HEK293 (cell line): ENCODE data around the gene TRAF3IP3.

Experiments
- CTCF ChIA-PET: fragments of 350-600 bp; formaldehyde crosslinking; extraction: SDS; loops from one replicate; lab custom pipeline; 2021; ENCODE audit warnings: antibody characterized with exemption; lab: Yijun Ruan, JAX
- POLR2A ChIA-PET: fragments of 300-600 bp; formaldehyde crosslinking; extraction: SDS; loops from one replicate; lab custom pipeline; 2020; ENCODE audit warnings: antibody characterized with exemption, inconsistent platforms; lab: Yijun Ruan, JAX
- H3K27ac ChIP-seq: fragments of 200-500 bp; sonication (Bioruptor generic); 2 replicates; pipeline ENCODE4 v1.5.1; 2014; ENCODE audit warnings: low read depth, low read length, control low read depth, inconsistent platforms; ENCODE audit errors: extremely low read depth
- H3K36me3 ChIP-seq, 2 experiments: fragments of 200-500 bp in 1 of 2; sonication (Bioruptor generic) in 1 of 2; 1 replicate in 1 of 2; 2 replicates in 1 of 2; pipeline ENCODE4 v1.5.1; 2014 to 2017; ENCODE audit warnings: inconsistent platforms in 2 of 2, low read length in 2 of 2; ENCODE audit not compliant: control insufficient read depth in 2 of 2, insufficient read depth in 1 of 2
- H3K4me1 ChIP-seq: fragments of 200-500 bp; sonication (Bioruptor generic); 2 replicates; pipeline ENCODE4 v1.5.1; 2014; ENCODE audit warnings: mild to moderate bottlenecking, low read length, inconsistent platforms; ENCODE audit not compliant: control insufficient read depth, insufficient read depth
- H3K4me3 ChIP-seq: 2 replicates; pipeline ENCODE4 v1.5.1; 2011; ENCODE audit warnings: low read depth, mild to moderate bottlenecking, control low read depth, low read length, moderate library complexity
- H3K9me3 ChIP-seq: fragments of 200-500 bp; sonication (Bioruptor generic); 2 replicates; pipeline ENCODE4 v1.5.1; 2014; ENCODE audit warnings: low read depth, low read length, inconsistent platforms; ENCODE audit not compliant: control insufficient read depth, insufficient read depth
- BCL11B ChIP-seq: fragments of 450-650 bp; formaldehyde crosslinking; IDR thresholded peaks from 2 replicates; pipeline ENCODE4 v1.5.1; 2016; ENCODE audit warnings: low read depth, missing biosample characterization, missing genetic modification characterization
- CTCF ChIP-seq: fragments of 450-650 bp; formaldehyde crosslinking; IDR thresholded peaks from 2 replicates; pipeline ENCODE4 v1.5.1; 2016; ENCODE audit warnings: missing biosample characterization, missing genetic modification characterization
- GLI2 ChIP-seq: fragments of 450-650 bp; formaldehyde crosslinking; IDR thresholded peaks from 2 replicates; pipeline ENCODE4; 2017; ENCODE audit warnings: missing biosample characterization, missing genetic modification characterization, low read depth, borderline replicate concordance
- GLIS2 ChIP-seq: fragments of 450-650 bp; formaldehyde crosslinking; IDR thresholded peaks from 2 replicates; pipeline ENCODE4 v1.5.1; 2016; ENCODE audit warnings: missing biosample characterization, missing genetic modification characterization
- HOXD13 ChIP-seq: sonication (generic); formaldehyde crosslinking; IDR thresholded peaks from 2 replicates; pipeline ENCODE4 v1.8.0; 2022; ENCODE audit warnings: missing genetic modification reagents, borderline replicate concordance
- KLF9 ChIP-seq: fragments of 450-650 bp; formaldehyde crosslinking; IDR thresholded peaks from 2 replicates; pipeline ENCODE4 v1.5.1; 2016; ENCODE audit warnings: missing biosample characterization, missing genetic modification characterization, low read depth
- MEIS1 ChIP-seq: sonication (generic); formaldehyde crosslinking; IDR thresholded peaks from 2 replicates; pipeline ENCODE4 v1.8.1; 2022; ENCODE audit warnings: missing genetic modification reagents, mild to moderate bottlenecking, borderline replicate concordance
- SALL2 ChIP-seq: fragments of 450-650 bp; formaldehyde crosslinking; IDR thresholded peaks from 2 replicates; pipeline ENCODE4 v1.5.0; 2017; ENCODE audit warnings: missing biosample characterization, mild to moderate bottlenecking, missing genetic modification characterization, borderline replicate concordance
- TCF7L2 ChIP-seq: IDR thresholded peaks from 2 replicates; pipeline ENCODE4 v1.6.1; 2011; ENCODE audit warnings: low read depth, mild to moderate bottlenecking, inconsistent platforms, low read length, moderate library complexity, borderline replicate concordance
- TRIM28 ChIP-seq: IDR thresholded peaks from 2 replicates; pipeline ENCODE4 v1.6.1; 2011; ENCODE audit warnings: low read length, control low read depth, borderline replicate concordance
- ZBTB17 ChIP-seq: fragments of 450-650 bp; formaldehyde crosslinking; IDR thresholded peaks from 2 replicates; pipeline ENCODE4 v1.5.1; 2016; ENCODE audit warnings: missing biosample characterization, missing genetic modification characterization
- ZBTB20 ChIP-seq: fragments of 450-650 bp; formaldehyde crosslinking; IDR thresholded peaks from 2 replicates; pipeline ENCODE4 v1.5.1; 2016; ENCODE audit warnings: missing biosample characterization, missing genetic modification characterization
- ZBTB26 ChIP-seq: fragments of 450-650 bp; formaldehyde crosslinking; optimal IDR thresholded peaks from 2 replicates; pipeline ENCODE3; 2016; ENCODE audit warnings: missing biosample characterization, mild to moderate bottlenecking, missing genetic modification characterization
- ZFP3 ChIP-seq: fragments of 450-650 bp; formaldehyde crosslinking; IDR thresholded peaks from 2 replicates; pipeline ENCODE4 v1.5.1; 2016; ENCODE audit warnings: low read depth, missing biosample characterization, missing genetic modification characterization
- ZFP41 ChIP-seq: fragments of 450-650 bp; formaldehyde crosslinking; IDR thresholded peaks from 2 replicates; pipeline ENCODE4 v1.5.1; 2016; ENCODE audit warnings: missing biosample characterization, missing genetic modification characterization, borderline replicate concordance
- ZNF140 ChIP-seq: fragments of 450-650 bp; formaldehyde crosslinking; IDR thresholded peaks from 2 replicates; pipeline ENCODE4 v1.5.1; 2016; ENCODE audit warnings: missing biosample characterization, missing genetic modification characterization
- ZNF214 ChIP-seq: fragments of 450-650 bp; formaldehyde crosslinking; IDR thresholded peaks from 2 replicates; pipeline ENCODE4 v1.5.1; 2017; ENCODE audit warnings: missing biosample characterization, mild to moderate bottlenecking, missing genetic modification characterization, borderline replicate concordance
- ZNF292 ChIP-seq: fragments of 450-650 bp; formaldehyde crosslinking; IDR thresholded peaks from 2 replicates; pipeline ENCODE4 v1.5.1; 2016; ENCODE audit warnings: low read depth, missing biosample characterization, missing genetic modification characterization, borderline replicate concordance
- ZNF324 ChIP-seq: fragments of 450-650 bp; formaldehyde crosslinking; IDR thresholded peaks from 2 replicates; pipeline ENCODE4 v1.5.1; 2016; ENCODE audit warnings: missing biosample characterization, missing genetic modification characterization
- ZNF555 ChIP-seq: fragments of 450-650 bp; formaldehyde crosslinking; conservative IDR thresholded peaks from 2 replicates; pipeline ENCODE4 v1.5.1; 2017; ENCODE audit warnings: missing biosample characterization, mild to moderate bottlenecking, missing genetic modification characterization, inconsistent platforms
- ZNF561 ChIP-seq: fragments of 450-650 bp; IDR thresholded peaks from 2 replicates; pipeline ENCODE4 v1.5.1; 2018; ENCODE audit warnings: missing biosample characterization, missing genetic modification characterization, borderline replicate concordance
- ZNF596 ChIP-seq: fragments of 450-650 bp; IDR thresholded peaks from 2 replicates; pipeline ENCODE4 v1.5.0; 2018; ENCODE audit warnings: missing biosample characterization, mild to moderate bottlenecking, missing genetic modification characterization, moderate library complexity
- ZNF623 ChIP-seq: fragments of 450-650 bp; formaldehyde crosslinking; IDR thresholded peaks from 2 replicates; pipeline ENCODE4 v1.5.1; 2016; ENCODE audit warnings: missing biosample characterization, missing genetic modification characterization
- ZNF629 ChIP-seq: fragments of 450-650 bp; formaldehyde crosslinking; IDR thresholded peaks from 2 replicates; pipeline ENCODE4 v1.5.1; 2017; ENCODE audit warnings: missing biosample characterization, missing genetic modification characterization
- ZNF660 ChIP-seq: fragments of 450-650 bp; IDR thresholded peaks from 2 replicates; pipeline ENCODE4 v1.5.1; 2018; ENCODE audit warnings: missing biosample characterization, mild to moderate bottlenecking, missing genetic modification characterization
- ZNF76 ChIP-seq: fragments of 450-650 bp; formaldehyde crosslinking; IDR thresholded peaks from 2 replicates; pipeline ENCODE4; 2016; ENCODE audit warnings: low read depth, missing biosample characterization, missing genetic modification characterization, borderline replicate concordance
- ZNF791 ChIP-seq: fragments of 450-650 bp; formaldehyde crosslinking; IDR thresholded peaks from 2 replicates; pipeline ENCODE4 v1.5.1; 2016; ENCODE audit warnings: missing biosample characterization, missing genetic modification characterization
- TF ChIP-seq, protein P1 (sequence below): fragments of 450-650 bp; formaldehyde crosslinking; IDR thresholded peaks from 2 replicates; pipeline ENCODE4 v1.5.1; 2016; ENCODE audit warnings: missing biosample characterization, missing genetic modification characterization
- TF ChIP-seq, protein P2 (sequence below): fragments of 450-650 bp; formaldehyde crosslinking; IDR thresholded peaks from 2 replicates; pipeline ENCODE4 v1.5.1; 2016; ENCODE audit warnings: missing biosample characterization, missing genetic modification characterization

Gene TRAF3IP3

DNA sequence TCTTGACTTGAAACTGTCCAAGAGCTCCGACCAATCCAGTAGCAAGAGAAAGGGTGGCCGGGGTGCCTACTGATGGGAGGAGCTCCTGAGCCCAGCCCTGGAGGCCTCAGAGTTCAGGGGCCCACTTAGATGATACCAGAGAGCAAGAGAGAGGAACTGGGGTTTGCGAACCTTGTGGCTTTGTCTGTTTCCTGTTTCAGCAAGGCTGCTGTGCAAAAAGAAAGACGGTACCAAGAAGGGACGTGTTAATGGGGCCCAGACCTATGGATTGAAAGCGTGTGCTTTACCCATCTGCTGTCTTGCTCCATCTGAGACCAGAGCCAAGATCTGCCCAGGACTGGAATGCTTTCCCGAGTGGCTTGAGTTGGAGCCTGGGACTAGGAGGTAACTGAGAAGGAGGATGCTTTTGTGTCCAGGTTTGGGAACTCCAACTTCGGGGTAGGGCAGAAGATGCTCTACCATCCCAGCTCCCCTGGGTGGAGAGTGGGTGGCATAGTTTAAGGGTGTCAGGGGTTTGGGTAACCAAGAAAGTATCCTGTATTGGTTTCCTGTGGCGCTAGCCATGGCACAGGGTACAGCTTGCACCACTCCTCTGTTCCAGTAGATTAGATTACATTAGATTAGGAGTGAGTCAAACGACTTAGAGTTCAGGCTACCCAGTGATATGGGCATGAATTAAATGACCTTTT is at the start of gene TRAF3IP3:
Gene TRAF3IP3 (plus strand): TSS at position 128 of the 689 bp plus-strand sequence. CDS start 3,987 bp downstream, outside the sequence.
- CTCF ChIA-PET: interaction anchor here (0.5 to 1.8 kb wide), 4 partner anchors 8 to 180 kb away, joined by 3 to 8 read pairs (median 4); no protein-coding TSS in a partner anchor
- H3K27ac ChIP-seq: no peak within 1 kb of the TSS
- no peaks in the 10 kb centered on the region for H3K4me1 ChIP-seq
- no peaks in the 10 kb centered on the region for H3K36me3 ChIP-seq
- H3K9me3 ChIP-seq: no peaks in the 10 kb centered on the region
- POLR2A ChIA-PET: no interaction called here
- TF ChIP-seq ZFP3 (tag by site-specific recombination) (no peak), MEIS1 (CRISPR knock-in tag) (no peak), ZNF561 (tag by site-specific recombination) (no peak), KLF9 (tag by site-specific recombination) (no peak), ZNF629 (no peak), SALL2 (tag by site-specific recombination) (no peak), TRIM28 (no peak), BCL11B (tag by site-specific recombination) (no peak), ZBTB17 (tag by site-specific recombination) (no peak), ZNF140 (tag by site-specific recombination) (no peak), ZNF292 (tag by site-specific recombination) (no peak), TCF7L2 (no peak)
- TF ChIP-seq, protein P1, sequence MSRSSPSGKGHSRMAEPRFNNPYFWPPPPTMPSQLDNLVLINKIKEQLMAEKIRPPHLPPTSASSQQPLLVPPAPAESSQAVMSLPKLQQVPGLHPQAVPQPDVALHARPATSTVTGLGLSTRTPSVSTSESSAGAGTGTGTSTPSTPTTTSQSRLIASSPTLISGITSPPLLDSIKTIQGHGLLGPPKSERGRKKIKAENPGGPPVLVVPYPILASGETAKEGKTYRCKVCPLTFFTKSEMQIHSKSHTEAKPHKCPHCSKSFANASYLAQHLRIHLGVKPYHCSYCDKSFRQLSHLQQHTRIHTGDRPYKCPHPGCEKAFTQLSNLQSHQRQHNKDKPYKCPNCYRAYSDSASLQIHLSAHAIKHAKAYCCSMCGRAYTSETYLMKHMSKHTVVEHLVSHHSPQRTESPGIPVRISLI: no peak
- TF ChIP-seq, all 188 proteins: peak for 0
- no peak within 1 kb of the TSS for H3K4me3 ChIP-seq

DNA sequence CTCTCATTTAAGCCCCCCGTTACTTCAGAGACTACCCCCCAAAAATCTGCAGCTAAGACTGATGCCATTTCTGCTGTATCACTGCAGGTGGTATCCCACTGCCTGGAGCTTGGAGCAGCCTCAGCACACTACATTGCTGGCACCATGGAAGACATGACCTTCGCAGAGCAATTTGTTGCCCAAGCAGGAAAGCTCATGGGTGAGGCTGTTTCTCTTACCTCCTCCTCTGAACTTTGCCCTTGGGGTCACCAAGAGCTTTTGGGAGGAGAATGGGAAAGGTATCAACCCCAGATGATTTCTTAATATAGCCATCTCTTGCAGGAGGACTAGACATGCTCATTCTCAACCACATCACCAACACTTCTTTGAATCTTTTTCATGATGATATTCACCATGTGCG is 49.2 kb upstream of the TRAF3IP3 start:
- Histone ChIP-seq H3K36me3 (no peaks in the 10 kb centered on the region), H3K4me1 (no peaks in the 10 kb centered on the region), H3K27ac (no peak overlapping the region), H3K4me3 (no peak overlapping the region), H3K9me3 (no peaks in the 10 kb centered on the region)
- POLR2A ChIA-PET: no interaction called here
- CTCF ChIA-PET: interaction anchor here (0.6 to 1.7 kb wide), 6 partner anchors 12 to 799 kb away, joined by 3 to 5 read pairs (median 4); no protein-coding TSS in a partner anchor
- TF ChIP-seq ZNF596 (tag by site-specific recombination) (no peak), ZNF623 (tag by site-specific recombination) (no peak), ZNF791 (tag by site-specific recombination) (no peak), ZBTB26 (tag by site-specific recombination) (no peak), ZNF561 (tag by site-specific recombination) (no peak), GLI2 (tag by site-specific recombination) (no peak), ZNF660 (no peak), ZNF324 (tag by site-specific recombination) (no peak), ZBTB20 (no peak), GLIS2 (tag by site-specific recombination) (no peak), ZNF214 (tag by site-specific recombination) (no peak), ZNF76 (no peak), ZNF292 (tag by site-specific recombination) (no peak), HOXD13 (no peak), ZFP41 (no peak), ZNF555 (tag by site-specific recombination) (no peak), CTCF (tag by site-specific recombination) (no peak)
- TF ChIP-seq, protein P2, sequence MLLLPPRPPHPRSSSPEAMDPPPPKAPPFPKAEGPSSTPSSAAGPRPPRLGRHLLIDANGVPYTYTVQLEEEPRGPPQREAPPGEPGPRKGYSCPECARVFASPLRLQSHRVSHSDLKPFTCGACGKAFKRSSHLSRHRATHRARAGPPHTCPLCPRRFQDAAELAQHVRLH (tag by site-specific recombination): no peak
